Kidney (tissue), 22 donors: Measurements from ENCODE around the gene NUMB. TPM values are rescaled to one million over a fixed set of nuclear protein-coding genes. Genes with fewer than 3 reads are reported as not detected.
A peak's percentile ranks its signal among the peaks of the same experiment; 100 is the strongest.

Experiments
- DNase-seq, 5 donors: peaks; one replicate each; pipeline ENCODE4 v3.0.0-alpha.2; 2013 to 2020
- FAIRE-seq: peaks from 2 replicates; lab custom pipeline; 2012; peaks lifted over from hg19 to GRCh38; lab: Jason Lieb, UNC
- H3K27ac ChIP-seq, 2 donors: one replicate each; pipeline ENCODE4 v1.7.0; 2013; ENCODE audit warnings: low read depth in 2 of 2, low read length in 2 of 2, inconsistent platforms in 1 of 2
- H3K27me3 ChIP-seq: one replicate; pipeline ENCODE4 v1.7.1; 2013; ENCODE audit warnings: low read length, inconsistent platforms; ENCODE audit not compliant: control insufficient read depth, insufficient read depth
- H3K36me3 ChIP-seq, 3 donors: one replicate each; pipeline versions ENCODE4 v1.7.0 to v1.7.1; 2013; ENCODE audit warnings: low read length in 3 of 3, control low read depth in 1 of 3, inconsistent platforms in 1 of 3; ENCODE audit not compliant: insufficient read depth in 3 of 3, control insufficient read depth in 2 of 3
- H3K4me1 ChIP-seq, 3 donors: one replicate each; pipeline versions ENCODE4 v1.7.0 to v1.7.1; 2013; ENCODE audit warnings: low read length in 3 of 3, inconsistent platforms in 1 of 3, low read depth in 1 of 3; ENCODE audit not compliant: control insufficient read depth in 2 of 3, insufficient read depth in 2 of 3
- H3K4me3 ChIP-seq, 3 donors: one replicate each; pipeline versions ENCODE4 v1.7.0 to v1.8.1; 2013; ENCODE audit warnings: low read length in 3 of 3, control low read depth in 1 of 3, inconsistent platforms in 1 of 3
- H3K9ac ChIP-seq, 3 donors: one replicate each; pipeline versions ENCODE4 v1.7.0 to v1.7.1; 2013; ENCODE audit warnings: low read length in 3 of 3, control low read depth in 1 of 3, inconsistent platforms in 1 of 3
- H3K9me3 ChIP-seq, 3 donors: one replicate each; pipeline versions ENCODE4 v1.7.0 to v1.7.1; 2013; ENCODE audit warnings: low read length in 3 of 3, control low read depth in 1 of 3, inconsistent platforms in 1 of 3; ENCODE audit not compliant: control insufficient read depth in 2 of 3, insufficient read depth in 1 of 3
- intact Hi-C: fragments of 100-400 bp; cut with DNase I; formaldehyde crosslinking; loops from one replicate; pipeline ENCODE4 v1.11.1; 2022
- long read RNA-seq, 10 donors: library from polyadenylated mRNA in 1 of 10; unstranded in 1 of 10; transcript quantifications; one replicate each; pipeline ENCODE4 v2.0.0 and lab custom pipeline, GENCODE V29; 2021 to 2026
- polyA plus RNA-seq: library from polyadenylated mRNA; stranded (reverse); fragments of 350-450 nt; fragmentation: Illumina TruSeq; extraction: RNeasy Lipid Tissue Mini Kit (QIAGEN cat#74804); gene quantifications from one replicate; pipeline ENCODE4 v1.2.3, GENCODE V29; 2014; ENCODE audit warnings: low read depth, low replicate concordance; ENCODE audit not compliant: insufficient read depth
- total RNA-seq: library from RNA; stranded (reverse); fragmentation: NEBNext Ultra II Directional; extraction: Animal tissue kit (Norgen Biotek cat#: 25700); gene quantifications from one replicate; pipeline ENCODE4 v1.2.1, GENCODE V29; 2021
- TF ChIP-seq, protein P1 (sequence below): IDR thresholded peaks from 3 replicates; pipeline ENCODE4 v1.5.1; 2012; ENCODE audit warnings: mild to moderate bottlenecking, moderate library complexity, borderline replicate concordance; ENCODE audit not compliant: insufficient read depth; ENCODE audit errors: extremely low read depth
- donor health status: control.
- donor health status: control.
- donor health status: control.
- donor health status: control.
- donor health status: control.
- donor health status: DM: yes; HTN: yes; CAD: no.
- donor health status: Normal renal cell carcinoma (clear cell type).

Gene NUMB
- total RNA-seq (104 TPM), polyA plus RNA-seq (42.4 TPM)
- long read RNA-seq, donor 1, partial matches to known transcripts: 0 of 4 reads
- long read RNA-seq, donor 1, other reads (novel, unspliced or antisense): 0 of 4 reads
- long read RNA-seq, donor 2, partial matches to known transcripts: 0 of 1 reads
- long read RNA-seq, donor 2, other reads (novel, unspliced or antisense): 0 of 1 reads
- long read RNA-seq, donor 3, transcript NUMB-215 (12 exons, 3,037 nt): major isoform, 5 of 18 reads
- long read RNA-seq, donor 3, transcript NUMB-225 (12 exons, 3,547 nt): major isoform, 5 of 18 reads
- long read RNA-seq, donor 3, partial matches to known transcripts: 0 of 18 reads
- long read RNA-seq, donor 3, other reads (novel, unspliced or antisense): 0 of 18 reads
- long read RNA-seq, donor 4, transcript NUMB-215 (12 exons, 3,037 nt): major isoform, 6 of 19 reads
- long read RNA-seq, donor 4, partial matches to known transcripts: 0 of 19 reads
- long read RNA-seq, donor 4, other reads (novel, unspliced or antisense): 0 of 19 reads
- long read RNA-seq, donor 5: 0 reads
- long read RNA-seq, donor 6, partial matches to known transcripts: 0 of 4 reads
- long read RNA-seq, donor 6, other reads (novel, unspliced or antisense): 0 of 4 reads
- long read RNA-seq, donor 7, transcript NUMB-225 (12 exons, 3,547 nt): minor isoform, 5 of 66 reads
- long read RNA-seq, donor 7, transcript NUMB-211 (11 exons, 3,607 nt): minor isoform, 6 of 66 reads
- long read RNA-seq, donor 7, transcript NUMB-215 (12 exons, 3,037 nt): major isoform, 8 of 66 reads
- long read RNA-seq, donor 7, partial matches to known transcripts: 6 of 66 reads
- long read RNA-seq, donor 7, other reads (novel, unspliced or antisense): 39 of 66 reads
- long read RNA-seq, donor 8, partial matches to known transcripts: 0 of 3 reads
- long read RNA-seq, donor 8, other reads (novel, unspliced or antisense): 0 of 3 reads
- long read RNA-seq, donor 9, partial matches to known transcripts: 0 of 3 reads
- long read RNA-seq, donor 9, other reads (novel, unspliced or antisense): 0 of 3 reads
- long read RNA-seq, donor 10, partial matches to known transcripts: 6 of 9 reads
- long read RNA-seq, donor 10, other reads (novel, unspliced or antisense): 0 of 9 reads

GRCh38 chr14:73458183-73458976 is at the start of gene NUMB:
Gene NUMB (minus strand): TSS chr14:73458546. CDS start chr14:73355751, 102,795 bp downstream.
- DNase-seq (peak; percentile 98 to 100 (median 99)), FAIRE-seq (peak; percentile 99)
- peak within 1 kb of the TSS; percentile 42 to 84 (median 63) for H3K9ac ChIP-seq
- intact Hi-C loops: no loop called here
- peak within 1 kb of the TSS; percentile 71 to 86 (median 85) for H3K4me3 ChIP-seq
- TF ChIP-seq, protein P1, sequence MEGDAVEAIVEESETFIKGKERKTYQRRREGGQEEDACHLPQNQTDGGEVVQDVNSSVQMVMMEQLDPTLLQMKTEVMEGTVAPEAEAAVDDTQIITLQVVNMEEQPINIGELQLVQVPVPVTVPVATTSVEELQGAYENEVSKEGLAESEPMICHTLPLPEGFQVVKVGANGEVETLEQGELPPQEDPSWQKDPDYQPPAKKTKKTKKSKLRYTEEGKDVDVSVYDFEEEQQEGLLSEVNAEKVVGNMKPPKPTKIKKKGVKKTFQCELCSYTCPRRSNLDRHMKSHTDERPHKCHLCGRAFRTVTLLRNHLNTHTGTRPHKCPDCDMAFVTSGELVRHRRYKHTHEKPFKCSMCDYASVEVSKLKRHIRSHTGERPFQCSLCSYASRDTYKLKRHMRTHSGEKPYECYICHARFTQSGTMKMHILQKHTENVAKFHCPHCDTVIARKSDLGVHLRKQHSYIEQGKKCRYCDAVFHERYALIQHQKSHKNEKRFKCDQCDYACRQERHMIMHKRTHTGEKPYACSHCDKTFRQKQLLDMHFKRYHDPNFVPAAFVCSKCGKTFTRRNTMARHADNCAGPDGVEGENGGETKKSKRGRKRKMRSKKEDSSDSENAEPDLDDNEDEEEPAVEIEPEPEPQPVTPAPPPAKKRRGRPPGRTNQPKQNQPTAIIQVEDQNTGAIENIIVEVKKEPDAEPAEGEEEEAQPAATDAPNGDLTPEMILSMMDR: no peak
- no peaks in the 10 kb centered on the region for H3K9me3 ChIP-seq
- H3K36me3 ChIP-seq: no peaks in the 10 kb centered on the region
- H3K27ac ChIP-seq: peak within 1 kb of the TSS; percentile 89 to 92
- H3K4me1 ChIP-seq: peaks cover 5 to 24% (median 16%) of the 10 kb centered on the region in 3 donors
- no peaks in the 10 kb centered on the region for H3K27me3 ChIP-seq

- DNase-seq: no peak
- no peaks in the 10 kb centered on the region for H3K4me1 ChIP-seq
- TF ChIP-seq, protein P1: no peak
- intact Hi-C loops: no loop called here
- H3K9me3 ChIP-seq: no peaks in the 10 kb centered on the region
- no peak overlapping the region for H3K4me3 ChIP-seq
- H3K9ac ChIP-seq: no peak overlapping the region
- H3K27me3 ChIP-seq: no peaks in the 10 kb centered on the region
- H3K27ac ChIP-seq: no peak overlapping the region
- FAIRE-seq: no peak
- H3K36me3 ChIP-seq: no peaks in the 10 kb centered on the region
Measured at GRCh38 chr14:73503648-73504047, 45.3 kb upstream of the NUMB start.

DNA sequence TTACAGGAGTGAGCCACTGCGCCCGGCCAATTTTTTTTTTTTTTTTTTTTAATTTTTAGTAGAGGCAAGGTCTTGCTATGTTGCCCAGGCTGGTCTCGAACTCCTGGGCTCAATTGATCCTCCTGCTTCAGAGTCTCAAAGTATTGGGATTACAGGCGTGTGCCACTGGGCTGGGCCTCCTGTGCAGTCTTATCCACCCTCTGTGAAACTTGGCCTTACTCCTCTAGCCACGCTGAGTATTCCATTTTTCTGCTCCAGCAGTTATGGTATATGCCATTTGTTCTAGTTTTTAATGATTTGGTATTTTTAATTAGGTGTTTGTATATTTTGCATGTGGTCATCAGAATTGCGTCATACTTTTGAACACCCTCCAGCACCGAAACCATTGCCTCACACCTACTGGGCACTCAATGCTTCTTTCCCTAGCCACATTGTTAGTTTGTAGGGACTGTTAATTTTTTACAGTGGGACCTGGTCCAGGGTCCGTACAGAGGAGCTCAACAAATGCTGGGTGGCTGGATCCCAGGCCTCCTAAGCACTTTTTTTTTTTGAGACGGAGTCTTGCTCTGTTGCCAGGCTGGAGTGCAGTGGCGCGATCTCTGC is 43.8 kb upstream of the NUMB start:
- DNase-seq (no peak), FAIRE-seq (no peak)
- Histone ChIP-seq H3K36me3 (peaks cover 0 to 2% (median 0%) of the 10 kb centered on the region in 3 donors), H3K4me1 (no peaks in the 10 kb centered on the region), H3K9ac (no peak overlapping the region), H3K9me3 (no peaks in the 10 kb centered on the region), H3K27ac (no peak overlapping the region), H3K27me3 (no peaks in the 10 kb centered on the region), H3K4me3 (no peak overlapping the region)
- TF ChIP-seq, protein P1: no peak
- intact Hi-C loops: no loop called here
